ENCODE data around the gene LRCH4. TPM values are rescaled to one million over a fixed set of nuclear protein-coding genes. Genes with fewer than 3 reads are reported as not detected.

LRCH4 gene
- total and polyA plus RNA-seq, 9 of the 15 experiments (the other 6 are each of a cell fraction or from before 2014, with no cell fraction given): 0.06 to 63.3 (median 15.0) TPM

DNA sequence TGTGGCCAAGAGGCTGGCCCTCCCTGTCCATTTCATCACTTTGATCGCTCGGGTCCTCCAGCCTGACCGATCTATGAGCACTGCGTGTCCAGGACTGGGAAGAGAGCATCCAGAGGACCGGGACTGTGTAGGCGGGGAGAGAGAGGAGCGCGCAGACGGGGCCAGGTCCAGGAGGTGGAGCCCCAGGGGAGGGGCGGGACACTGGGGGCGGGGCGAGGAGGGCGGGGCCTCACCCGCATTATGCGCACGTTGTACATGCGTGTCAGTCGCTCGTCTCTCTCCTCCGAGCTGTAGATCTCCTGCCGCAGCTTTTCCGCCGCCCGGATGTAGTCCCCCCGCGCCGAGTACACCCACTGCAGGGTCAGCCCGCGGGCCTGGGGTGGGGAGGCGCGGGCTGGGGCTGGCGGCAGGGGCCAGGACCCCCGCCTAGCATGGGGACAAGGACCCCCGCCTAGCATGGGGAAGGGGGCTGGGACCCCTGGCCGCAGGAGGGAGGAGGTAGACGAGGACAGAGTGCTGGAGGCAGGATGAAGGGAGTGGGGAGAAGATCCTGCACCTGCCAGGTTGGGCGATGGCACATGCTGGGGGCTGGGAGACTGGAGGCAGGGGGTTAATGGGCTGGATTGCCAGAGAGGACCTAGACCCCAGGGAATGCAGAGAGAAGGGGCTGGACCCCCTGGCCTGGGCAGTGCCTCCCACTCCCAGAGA, 40.8 kb upstream of the LRCH4 start (continued):
- TF ChIP-seq MYC (IDR thresholded peaks at IDR 0.05; ENCODE audit: low read depth, low read length) (0 out of 2 replicates have a peak, but pooled peaks have one; percentile 16), MYC (CRISPR knock-in tag; IDR thresholded peaks at IDR 0.05; ENCODE audit: borderline replicate concordance, low read depth) (peak; percentile 33; the same call in 1 of the 2 replicates), EZH2 (IDR thresholded peaks at IDR 0.05; ENCODE audit: borderline replicate concordance, low read depth, low read length) (no peak), L3MBTL2 (IDR thresholded peaks at IDR 0.05) (peak; percentile 26; the same call in 1 of the 2 replicates), MYNN (IDR thresholded peaks at IDR 0.05) (peak; percentile 49; the same call in 1 of the 2 replicates), MYNN (CRISPR knock-in tag; IDR thresholded peaks at IDR 0.05) (no peak), HMGN3 (IDR thresholded peaks at IDR 0.05; ENCODE audit: borderline replicate concordance, extremely low read depth, insufficient read length, low read depth, low read length) (peak; percentile 80), RBFOX2 (IDR thresholded peaks at IDR 0.05; ENCODE audit: low read depth, low read length) (peak; percentile 70), SRF (CRISPR knock-in tag; IDR thresholded peaks at IDR 0.05) (no peak), ETV5 (CRISPR knock-in tag; IDR thresholded peaks at IDR 0.05; ENCODE audit: low read depth) (peak; percentile 64; the same call in 1 of the 2 replicates), ZEB2 (IDR thresholded peaks at IDR 0.05) (no peak), POLR2G (IDR thresholded peaks at IDR 0.05; ENCODE audit: low read depth, low read length) (peak; percentile 78), CEBPG (CRISPR knock-in tag; IDR thresholded peaks at IDR 0.05) (peak; percentile 35; the same call in 1 of the 2 replicates), CEBPG (tag; conservative IDR thresholded peaks at IDR 0.05 in 1 of 2, IDR thresholded peaks at IDR 0.05 in 1 of 2) (no peak), PCBP1 (IDR thresholded peaks at IDR 0.05; ENCODE audit: low read depth, low read length, poor library complexity, severe bottlenecking) (peak; percentile 44), HNRNPL (IDR thresholded peaks at IDR 0.05; ENCODE audit: low read depth, low read length) (no peak), JUNB (CRISPR knock-in tag; conservative IDR thresholded peaks at IDR 0.05) (no peak)
- TF ChIP-seq, protein P1, sequence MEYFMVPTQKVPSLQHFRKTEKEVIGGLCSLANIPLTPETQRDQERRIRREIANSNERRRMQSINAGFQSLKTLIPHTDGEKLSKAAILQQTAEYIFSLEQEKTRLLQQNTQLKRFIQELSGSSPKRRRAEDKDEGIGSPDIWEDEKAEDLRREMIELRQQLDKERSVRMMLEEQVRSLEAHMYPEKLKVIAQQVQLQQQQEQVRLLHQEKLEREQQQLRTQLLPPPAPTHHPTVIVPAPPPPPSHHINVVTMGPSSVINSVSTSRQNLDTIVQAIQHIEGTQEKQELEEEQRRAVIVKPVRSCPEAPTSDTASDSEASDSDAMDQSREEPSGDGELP (CRISPR knock-in tag; IDR thresholded peaks at IDR 0.05; ENCODE audit: borderline replicate concordance): peak; percentile 37; the same call in 1 of the 2 replicates
- TF ChIP-seq, protein P2, sequence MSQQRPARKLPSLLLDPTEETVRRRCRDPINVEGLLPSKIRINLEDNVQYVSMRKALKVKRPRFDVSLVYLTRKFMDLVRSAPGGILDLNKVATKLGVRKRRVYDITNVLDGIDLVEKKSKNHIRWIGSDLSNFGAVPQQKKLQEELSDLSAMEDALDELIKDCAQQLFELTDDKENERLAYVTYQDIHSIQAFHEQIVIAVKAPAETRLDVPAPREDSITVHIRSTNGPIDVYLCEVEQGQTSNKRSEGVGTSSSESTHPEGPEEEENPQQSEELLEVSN (IDR thresholded peaks at IDR 0.05; ENCODE audit: borderline replicate concordance in 1 of 2, extremely low read depth in 1 of 2, insufficient read depth in 1 of 2, insufficient read length in 1 of 2, low read depth in 1 of 2, low read length in 1 of 2, poor library complexity in 1 of 2, severe bottlenecking in 1 of 2): peak in 1 of 2 experiments; percentile 49
- TF ChIP-seq, protein P3, sequence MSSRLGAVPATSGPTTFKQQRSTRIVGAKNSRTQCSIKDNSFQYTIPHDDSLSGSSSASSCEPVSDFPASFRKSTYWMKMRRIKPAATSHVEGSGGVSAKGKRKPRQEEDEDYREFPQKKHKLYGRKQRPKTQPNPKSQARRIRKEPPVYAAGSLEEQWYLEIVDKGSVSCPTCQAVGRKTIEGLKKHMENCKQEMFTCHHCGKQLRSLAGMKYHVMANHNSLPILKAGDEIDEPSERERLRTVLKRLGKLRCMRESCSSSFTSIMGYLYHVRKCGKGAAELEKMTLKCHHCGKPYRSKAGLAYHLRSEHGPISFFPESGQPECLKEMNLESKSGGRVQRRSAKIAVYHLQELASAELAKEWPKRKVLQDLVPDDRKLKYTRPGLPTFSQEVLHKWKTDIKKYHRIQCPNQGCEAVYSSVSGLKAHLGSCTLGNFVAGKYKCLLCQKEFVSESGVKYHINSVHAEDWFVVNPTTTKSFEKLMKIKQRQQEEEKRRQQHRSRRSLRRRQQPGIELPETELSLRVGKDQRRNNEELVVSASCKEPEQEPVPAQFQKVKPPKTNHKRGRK (tag; IDR thresholded peaks at IDR 0.05): no peak
- TF ChIP-seq, protein P4, sequence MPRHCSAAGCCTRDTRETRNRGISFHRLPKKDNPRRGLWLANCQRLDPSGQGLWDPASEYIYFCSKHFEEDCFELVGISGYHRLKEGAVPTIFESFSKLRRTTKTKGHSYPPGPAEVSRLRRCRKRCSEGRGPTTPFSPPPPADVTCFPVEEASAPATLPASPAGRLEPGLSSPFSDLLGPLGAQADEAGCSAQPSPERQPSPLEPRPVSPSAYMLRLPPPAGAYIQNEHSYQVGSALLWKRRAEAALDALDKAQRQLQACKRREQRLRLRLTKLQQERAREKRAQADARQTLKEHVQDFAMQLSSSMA (CRISPR knock-in tag; IDR thresholded peaks at IDR 0.05): no peak

Data from K562 (cell line).